ENCODE measurements around the gene MAGI1. TPM values are rescaled to one million over a fixed set of nuclear protein-coding genes. Genes with fewer than 3 reads are reported as not detected.

The MAGI1 gene
- polyA plus RNA-seq, 1 of the 3 experiments (the other 2 are of a cell fraction), result 10.3 TPM

DNA sequence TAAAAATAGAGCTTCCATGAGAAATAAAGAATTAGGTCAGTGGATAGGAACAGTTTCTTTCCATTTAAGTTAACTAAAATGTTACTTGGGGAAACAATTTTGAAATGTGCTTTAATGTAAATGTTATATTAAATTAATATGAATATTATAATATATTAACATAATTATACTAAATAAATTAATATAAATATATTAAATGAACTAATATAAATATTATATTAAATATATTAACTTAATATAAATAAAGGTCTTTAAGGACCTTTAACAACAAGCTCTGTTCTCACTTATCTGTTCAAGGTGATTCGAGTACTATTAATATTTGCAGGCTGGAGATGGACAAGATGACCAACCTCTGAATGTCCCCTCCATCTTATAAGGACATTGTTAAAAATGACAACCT lies 100.6 kb downstream of the MAGI1 start:
- POLR2A ChIA-PET, result no interaction called here
- Histone ChIP-seq H2AFZ (ENCODE audit: low read depth) (no peak overlapping the region), H3K27ac (ENCODE audit: low read depth in 2 of 2, low read length in 1 of 2) (no peak overlapping the region), H3K4me3 (ENCODE audit: low read depth in 2 of 2, low read length in 1 of 2) (no peak overlapping the region), H3K4me2 (no peak overlapping the region), H3K79me2 (ENCODE audit: insufficient read depth) (peaks cover 55% of the 10 kb centered on the region), H3K9me3 (no peaks in the 10 kb centered on the region), H3K9ac (no peak overlapping the region), H3K36me3 (replicated peaks in 1 of 2; ENCODE audit: control insufficient read depth in 1 of 2, insufficient read depth in 2 of 2, low read length in 1 of 2) (no peaks in the 10 kb centered on the region), H3K4me1 (ENCODE audit: control insufficient read depth in 1 of 2, insufficient read depth in 2 of 2, low read depth in 1 of 2, low read length in 1 of 2) (peaks cover 0 to 14% of the 10 kb centered on the region in 2 experiments; a peak in 1 of 4 replicates), H3K27me3 (ENCODE audit: insufficient read depth) (no peaks in the 10 kb centered on the region), H3K9me2 (no peaks in the 10 kb centered on the region), H4K20me1 (ENCODE audit: insufficient read depth) (no peaks in the 10 kb centered on the region), H3F3A (replicated peaks; ENCODE audit: insufficient read depth) (no peaks in the 10 kb centered on the region)
- 100% methylated on average over 1 of the region's 1 CpG for WGBS (ENCODE audit: low lambda C conversion rate)
- TF ChIP-seq, protein P1, sequence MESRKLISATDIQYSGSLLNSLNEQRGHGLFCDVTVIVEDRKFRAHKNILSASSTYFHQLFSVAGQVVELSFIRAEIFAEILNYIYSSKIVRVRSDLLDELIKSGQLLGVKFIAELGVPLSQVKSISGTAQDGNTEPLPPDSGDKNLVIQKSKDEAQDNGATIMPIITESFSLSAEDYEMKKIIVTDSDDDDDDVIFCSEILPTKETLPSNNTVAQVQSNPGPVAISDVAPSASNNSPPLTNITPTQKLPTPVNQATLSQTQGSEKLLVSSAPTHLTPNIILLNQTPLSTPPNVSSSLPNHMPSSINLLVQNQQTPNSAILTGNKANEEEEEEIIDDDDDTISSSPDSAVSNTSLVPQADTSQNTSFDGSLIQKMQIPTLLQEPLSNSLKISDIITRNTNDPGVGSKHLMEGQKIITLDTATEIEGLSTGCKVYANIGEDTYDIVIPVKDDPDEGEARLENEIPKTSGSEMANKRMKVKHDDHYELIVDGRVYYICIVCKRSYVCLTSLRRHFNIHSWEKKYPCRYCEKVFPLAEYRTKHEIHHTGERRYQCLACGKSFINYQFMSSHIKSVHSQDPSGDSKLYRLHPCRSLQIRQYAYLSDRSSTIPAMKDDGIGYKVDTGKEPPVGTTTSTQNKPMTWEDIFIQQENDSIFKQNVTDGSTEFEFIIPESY (IDR thresholded peaks at IDR 0.05; ENCODE audit: borderline replicate concordance, low read depth), result no peak
- TF ChIP-seq SMC3 (IDR thresholded peaks at IDR 0.05; ENCODE audit: low read depth, low read length), result no peak
- TF ChIP-seq EP300 (IDR thresholded peaks at IDR 0.05; ENCODE audit: borderline replicate concordance in 1 of 2, low read depth in 1 of 2, low read length in 1 of 2), result no peak
- no peak for TF ChIP-seq NRF1 (IDR thresholded peaks at IDR 0.05; ENCODE audit: low read depth, low read length)
- no peak for TF ChIP-seq RAD21 (IDR thresholded peaks at IDR 0.05; ENCODE audit: low read length)
- no peak for TF ChIP-seq POLR2AphosphoS5 (IDR thresholded peaks at IDR 0.05; ENCODE audit: low read depth, low read length)
- TF ChIP-seq GATA2 (CRISPR knock-in tag; IDR thresholded peaks at IDR 0.05), result no peak
- TF ChIP-seq MEF2A (IDR thresholded peaks at IDR 0.05; ENCODE audit: borderline replicate concordance, low read depth), result no peak
- TF ChIP-seq, protein P2, sequence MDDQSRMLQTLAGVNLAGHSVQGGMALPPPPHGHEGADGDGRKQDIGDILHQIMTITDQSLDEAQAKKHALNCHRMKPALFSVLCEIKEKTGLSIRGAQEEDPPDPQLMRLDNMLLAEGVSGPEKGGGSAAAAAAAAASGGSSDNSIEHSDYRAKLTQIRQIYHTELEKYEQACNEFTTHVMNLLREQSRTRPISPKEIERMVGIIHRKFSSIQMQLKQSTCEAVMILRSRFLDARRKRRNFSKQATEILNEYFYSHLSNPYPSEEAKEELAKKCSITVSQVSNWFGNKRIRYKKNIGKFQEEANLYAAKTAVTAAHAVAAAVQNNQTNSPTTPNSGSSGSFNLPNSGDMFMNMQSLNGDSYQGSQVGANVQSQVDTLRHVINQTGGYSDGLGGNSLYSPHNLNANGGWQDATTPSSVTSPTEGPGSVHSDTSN (IDR thresholded peaks at IDR 0.05), result no peak
- TF ChIP-seq RFX5 (IDR thresholded peaks at IDR 0.05; ENCODE audit: low read length), result no peak
- TF ChIP-seq FOSL2 (IDR thresholded peaks at IDR 0.05; ENCODE audit: borderline replicate concordance, low read depth), result no peak
- TF ChIP-seq FOXM1 (IDR thresholded peaks at IDR 0.05; ENCODE audit: low read depth), result no peak
- TF ChIP-seq FOXJ3 (CRISPR knock-in tag; IDR thresholded peaks at IDR 0.05), result no peak
- TF ChIP-seq ELF1 (IDR thresholded peaks at IDR 0.05), result no peak
- TF ChIP-seq SIN3A (IDR thresholded peaks at IDR 0.05; ENCODE audit: borderline replicate concordance, low read depth, low read length), result no peak
- no peak for DNase-seq
- CTCF ChIA-PET, result no interaction called here

DNA sequence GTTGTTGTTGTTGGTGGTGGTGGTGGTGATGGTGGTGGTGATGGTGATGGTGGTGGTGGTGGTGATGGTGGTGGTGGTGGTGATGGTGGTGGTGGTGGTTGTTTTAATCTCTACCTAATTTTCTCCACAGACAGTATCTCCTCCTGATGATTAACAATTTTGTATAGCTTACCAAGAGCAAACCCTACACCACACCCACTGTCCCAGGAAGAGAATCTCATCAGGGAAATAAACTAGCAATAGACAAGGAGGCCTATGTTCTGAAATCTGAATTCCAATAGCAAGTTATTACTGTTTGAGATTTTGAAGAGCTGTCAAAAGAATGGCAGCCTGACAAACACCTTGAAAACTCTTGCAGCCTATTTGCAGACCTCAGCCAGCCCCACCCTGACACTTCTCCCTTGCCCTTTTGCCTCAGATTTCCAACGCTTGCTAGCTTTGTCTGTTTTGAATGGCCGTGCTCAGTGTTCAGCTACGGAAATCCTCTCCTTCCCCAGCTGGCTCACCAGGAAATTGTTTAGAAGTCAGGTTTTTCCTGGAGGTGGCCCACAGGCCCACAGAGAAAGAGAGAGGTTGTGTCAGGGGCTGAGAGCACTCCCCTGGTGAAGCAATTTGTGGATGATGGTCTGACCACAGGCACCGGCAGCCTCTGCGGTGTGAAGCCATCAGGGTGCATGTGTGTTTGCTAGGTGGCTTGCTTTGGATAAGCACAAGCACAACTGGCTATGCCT lies 101.6 kb downstream of the MAGI1 start:
- Histone ChIP-seq H4K20me1 (ENCODE audit: insufficient read depth) (no peaks in the 10 kb centered on the region), H3K9me2 (no peaks in the 10 kb centered on the region), H3K4me1 (ENCODE audit: control insufficient read depth in 1 of 2, insufficient read depth in 2 of 2, low read depth in 1 of 2, low read length in 1 of 2) (peaks cover 0 to 14% of the 10 kb centered on the region in 2 experiments; a peak in 1 of 4 replicates), H2AFZ (ENCODE audit: low read depth) (no peak overlapping the region), H3F3A (replicated peaks; ENCODE audit: insufficient read depth) (no peaks in the 10 kb centered on the region), H3K27ac (ENCODE audit: low read depth in 2 of 2, low read length in 1 of 2) (no peak overlapping the region), H3K36me3 (replicated peaks in 1 of 2; ENCODE audit: control insufficient read depth in 1 of 2, insufficient read depth in 2 of 2, low read length in 1 of 2) (no peaks in the 10 kb centered on the region), H3K79me2 (ENCODE audit: insufficient read depth) (peaks cover 56% of the 10 kb centered on the region), H3K9ac (no peak overlapping the region), H3K27me3 (ENCODE audit: insufficient read depth) (no peaks in the 10 kb centered on the region), H3K4me3 (ENCODE audit: low read depth in 2 of 2, low read length in 1 of 2) (no peak overlapping the region), H3K9me3 (no peaks in the 10 kb centered on the region), H3K4me2 (no peak overlapping the region)
- ChIA-PET CTCF (no interaction called here), POLR2A (no interaction called here)
- no peak for DNase-seq
- TF ChIP-seq ELF1 (IDR thresholded peaks at IDR 0.05) (no peak), FOSL2 (IDR thresholded peaks at IDR 0.05; ENCODE audit: borderline replicate concordance, low read depth) (no peak), SMC3 (IDR thresholded peaks at IDR 0.05; ENCODE audit: low read depth, low read length) (no peak), NRF1 (IDR thresholded peaks at IDR 0.05; ENCODE audit: low read depth, low read length) (no peak), RCOR1 (IDR thresholded peaks at IDR 0.05; ENCODE audit: low read length) (no peak), TEAD4 (IDR thresholded peaks at IDR 0.05; ENCODE audit: borderline replicate concordance, insufficient read depth) (no peak), POLR2AphosphoS5 (IDR thresholded peaks at IDR 0.05; ENCODE audit: low read depth, low read length) (no peak), EP300 (IDR thresholded peaks at IDR 0.05; ENCODE audit: borderline replicate concordance in 1 of 2, low read depth in 1 of 2, low read length in 1 of 2) (no peak), TAF1 (IDR thresholded peaks at IDR 0.05; ENCODE audit: borderline replicate concordance, low read depth, low read length) (no peak), EZH2phosphoT487 (IDR thresholded peaks at IDR 0.05; ENCODE audit: borderline replicate concordance, low read depth) (no peak), GATA2 (CRISPR knock-in tag; IDR thresholded peaks at IDR 0.05) (no peak)
- TF ChIP-seq, protein P3, sequence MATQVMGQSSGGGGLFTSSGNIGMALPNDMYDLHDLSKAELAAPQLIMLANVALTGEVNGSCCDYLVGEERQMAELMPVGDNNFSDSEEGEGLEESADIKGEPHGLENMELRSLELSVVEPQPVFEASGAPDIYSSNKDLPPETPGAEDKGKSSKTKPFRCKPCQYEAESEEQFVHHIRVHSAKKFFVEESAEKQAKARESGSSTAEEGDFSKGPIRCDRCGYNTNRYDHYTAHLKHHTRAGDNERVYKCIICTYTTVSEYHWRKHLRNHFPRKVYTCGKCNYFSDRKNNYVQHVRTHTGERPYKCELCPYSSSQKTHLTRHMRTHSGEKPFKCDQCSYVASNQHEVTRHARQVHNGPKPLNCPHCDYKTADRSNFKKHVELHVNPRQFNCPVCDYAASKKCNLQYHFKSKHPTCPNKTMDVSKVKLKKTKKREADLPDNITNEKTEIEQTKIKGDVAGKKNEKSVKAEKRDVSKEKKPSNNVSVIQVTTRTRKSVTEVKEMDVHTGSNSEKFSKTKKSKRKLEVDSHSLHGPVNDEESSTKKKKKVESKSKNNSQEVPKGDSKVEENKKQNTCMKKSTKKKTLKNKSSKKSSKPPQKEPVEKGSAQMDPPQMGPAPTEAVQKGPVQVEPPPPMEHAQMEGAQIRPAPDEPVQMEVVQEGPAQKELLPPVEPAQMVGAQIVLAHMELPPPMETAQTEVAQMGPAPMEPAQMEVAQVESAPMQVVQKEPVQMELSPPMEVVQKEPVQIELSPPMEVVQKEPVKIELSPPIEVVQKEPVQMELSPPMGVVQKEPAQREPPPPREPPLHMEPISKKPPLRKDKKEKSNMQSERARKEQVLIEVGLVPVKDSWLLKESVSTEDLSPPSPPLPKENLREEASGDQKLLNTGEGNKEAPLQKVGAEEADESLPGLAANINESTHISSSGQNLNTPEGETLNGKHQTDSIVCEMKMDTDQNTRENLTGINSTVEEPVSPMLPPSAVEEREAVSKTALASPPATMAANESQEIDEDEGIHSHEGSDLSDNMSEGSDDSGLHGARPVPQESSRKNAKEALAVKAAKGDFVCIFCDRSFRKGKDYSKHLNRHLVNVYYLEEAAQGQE (IDR thresholded peaks at IDR 0.05; ENCODE audit: low read depth, low read length), result no peak
- 96% methylated on average over 5 of the region's 5 CpGs for WGBS (ENCODE audit: low lambda C conversion rate)

All from SK-N-SH (cell line).